Sigmoid colon (tissue), 7 donors: ENCODE measurements around the gene COX5B. TPM values are rescaled to one million over a fixed set of nuclear protein-coding genes. Genes with fewer than 3 reads are reported as not detected.

ENCODE experiments used
- DNase-seq: peaks from one replicate; pipeline ENCODE4 v3.0.0-alpha.2; 2019
- H3K27ac ChIP-seq, 4 donors: fragments of 200-600 bp; sonication (generic); one replicate each; pipeline ENCODE4 v1.5.1; 2016 to 2019; ENCODE audit warnings: mild to moderate bottlenecking in 1 of 4
- H3K27me3 ChIP-seq, 3 donors: fragments of 200-600 bp; sonication (generic); one replicate each; pipeline ENCODE4 v1.5.1; 2019; ENCODE audit warnings: mild to moderate bottlenecking in 1 of 3
- H3K36me3 ChIP-seq, 4 donors: fragments of 200-600 bp; sonication (generic); one replicate each; pipeline ENCODE4 v1.5.1; 2016 to 2019
- H3K4me1 ChIP-seq, 4 donors: fragments of 200-600 bp; sonication (generic); one replicate each; pipeline ENCODE4 v1.5.1; 2017 to 2019
- H3K4me3 ChIP-seq, 4 donors: fragments of 200-600 bp; sonication (generic); one replicate each; pipeline ENCODE4 v1.5.1; 2017 to 2019; ENCODE audit warnings: mild to moderate bottlenecking in 2 of 4, moderate library complexity in 1 of 4
- H3K9me3 ChIP-seq, 4 donors: fragments of 200-600 bp in 3 of 4; sonication (generic) in 3 of 4; one replicate each; pipeline versions ENCODE4 v1.5.1 to v1.6.1; 2013 to 2019
- EP300 ChIP-seq, 4 donors: sonication (generic); formaldehyde crosslinking; IDR thresholded peaks; one replicate each; pipeline ENCODE4 v1.6.1; 2017; ENCODE audit warnings: antibody characterized with exemption in 4 of 4
- POLR2A ChIP-seq, 2 donors: fragments of 450-650 bp; IDR thresholded peaks; one replicate each; pipeline ENCODE4 v1.6.1; 2016; ENCODE audit warnings: antibody characterized with exemption in 2 of 2, mild to moderate bottlenecking in 2 of 2, moderate library complexity in 2 of 2
- POLR2AphosphoS5 ChIP-seq, 4 donors: sonication (generic); formaldehyde crosslinking; IDR thresholded peaks; one replicate each; pipeline ENCODE4 v1.6.1; 2017; ENCODE audit warnings: antibody characterized with exemption in 4 of 4
- WGBS, 2 donors: extraction: QIAGEN DNeasy Blood & Tissue Kit; methylation state at CpG; one replicate each; pipeline ENCODE4 v1.1.7; 2013; 5-methylcytosine and 5-hydroxymethylcytosine counted together
- intact Hi-C: fragments of 100-400 bp; cut with DNase I; formaldehyde crosslinking; loops from one replicate; pipeline ENCODE4 v1.15.1; 2023
- polyA plus RNA-seq, 3 donors: library from polyadenylated mRNA; stranded (reverse); fragments of 200-250 nt; gene quantifications; one replicate each; pipeline ENCODE4 v1.2.3, GENCODE V29; 2013
- total RNA-seq, 4 donors: library from RNA; depleted of rRNA; stranded (reverse); fragments of >200 nt; gene quantifications; one replicate each; pipeline ENCODE4 v1.1.0, GENCODE V29; 2016
- TF ChIP-seq, protein P1 (sequence below), 4 experiments: fragments of 450-650 bp in 3 of 4; fragments of 200-600 bp in 1 of 4; IDR thresholded peaks; one replicate each; pipeline ENCODE4 v1.5.1; 2016 to 2019; ENCODE audit warnings: antibody characterized with exemption in 4 of 4, mild to moderate bottlenecking in 3 of 4, moderate library complexity in 2 of 4
- donor health status: healthy with polysubstance abuse.
- donor health status: Bipolar disorder and iron deficiency.
- donor health status: healthy.

Gene COX5B
- total and polyA plus RNA-seq, 7 donors = 358 to 1,023 (median 701) TPM

- intact Hi-C loops = no loop called here
Observed at GRCh38 chr2:97688062-97688827, 42.4 kb downstream of the COX5B start.

GRCh38 chr2:97691166-97691565 lies 45.3 kb downstream of the COX5B start:
- intact Hi-C loops = no loop called here
- no peak for DNase-seq
- 74% methylated on average over 6 of the region's 6 CpGs for WGBS, 2 donors
- H3K27me3 ChIP-seq = no peaks in the 10 kb centered on the region
- TF ChIP-seq POLR2AphosphoS5 (IDR thresholded peaks at IDR 0.05) = no peak
- TF ChIP-seq POLR2A (IDR thresholded peaks at IDR 0.05) = no peak
- TF ChIP-seq EP300 (IDR thresholded peaks at IDR 0.05) = no peak
- TF ChIP-seq, protein P1, sequence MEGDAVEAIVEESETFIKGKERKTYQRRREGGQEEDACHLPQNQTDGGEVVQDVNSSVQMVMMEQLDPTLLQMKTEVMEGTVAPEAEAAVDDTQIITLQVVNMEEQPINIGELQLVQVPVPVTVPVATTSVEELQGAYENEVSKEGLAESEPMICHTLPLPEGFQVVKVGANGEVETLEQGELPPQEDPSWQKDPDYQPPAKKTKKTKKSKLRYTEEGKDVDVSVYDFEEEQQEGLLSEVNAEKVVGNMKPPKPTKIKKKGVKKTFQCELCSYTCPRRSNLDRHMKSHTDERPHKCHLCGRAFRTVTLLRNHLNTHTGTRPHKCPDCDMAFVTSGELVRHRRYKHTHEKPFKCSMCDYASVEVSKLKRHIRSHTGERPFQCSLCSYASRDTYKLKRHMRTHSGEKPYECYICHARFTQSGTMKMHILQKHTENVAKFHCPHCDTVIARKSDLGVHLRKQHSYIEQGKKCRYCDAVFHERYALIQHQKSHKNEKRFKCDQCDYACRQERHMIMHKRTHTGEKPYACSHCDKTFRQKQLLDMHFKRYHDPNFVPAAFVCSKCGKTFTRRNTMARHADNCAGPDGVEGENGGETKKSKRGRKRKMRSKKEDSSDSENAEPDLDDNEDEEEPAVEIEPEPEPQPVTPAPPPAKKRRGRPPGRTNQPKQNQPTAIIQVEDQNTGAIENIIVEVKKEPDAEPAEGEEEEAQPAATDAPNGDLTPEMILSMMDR (IDR thresholded peaks at IDR 0.05) = no peak
- no peak overlapping the region for H3K4me3 ChIP-seq
- no peak overlapping the region for H3K27ac ChIP-seq
- H3K9me3 ChIP-seq = no peaks in the 10 kb centered on the region
- H3K36me3 ChIP-seq = no peaks in the 10 kb centered on the region
- no peaks in the 10 kb centered on the region for H3K4me1 ChIP-seq

More at GRCh38 chr2:97688062-97688827, 42.4 kb downstream of the COX5B start:
- Histone ChIP-seq H3K27me3 (no peaks in the 10 kb centered on the region), H3K27ac (no peak overlapping the region), H3K9me3 (no peaks in the 10 kb centered on the region), H3K4me1 (no peaks in the 10 kb centered on the region), H3K4me3 (no peak overlapping the region), H3K36me3 (no peaks in the 10 kb centered on the region)
- TF ChIP-seq POLR2AphosphoS5 (IDR thresholded peaks at IDR 0.05) (no peak), POLR2A (IDR thresholded peaks at IDR 0.05) (no peak), EP300 (IDR thresholded peaks at IDR 0.05) (no peak)
- TF ChIP-seq, protein P1 (IDR thresholded peaks at IDR 0.05) = no peak
- DNase-seq = no peak
- WGBS, 2 donors = 86 to 92% methylated on average over 11 of the region's 11 CpGs

- no peak for DNase-seq
- no peak for TF ChIP-seq EP300 (IDR thresholded peaks at IDR 0.05)
- TF ChIP-seq, protein P1 (IDR thresholded peaks at IDR 0.05) = no peak
- no peak for TF ChIP-seq POLR2A (IDR thresholded peaks at IDR 0.05)
- TF ChIP-seq POLR2AphosphoS5 (IDR thresholded peaks at IDR 0.05) = no peak
- Histone ChIP-seq H3K4me3 (no peak overlapping the region), H3K9me3 (no peaks in the 10 kb centered on the region), H3K4me1 (peaks cover 0 to 4% (median 0%) of the 10 kb centered on the region in 4 donors), H3K36me3 (no peaks in the 10 kb centered on the region), H3K27ac (no peak overlapping the region), H3K27me3 (no peaks in the 10 kb centered on the region)
- intact Hi-C loops = no loop called here
Observed at GRCh38 chr2:97693476-97693875, 47.6 kb downstream of the COX5B start.

- no peak for DNase-seq
- no peaks in the 10 kb centered on the region for H3K36me3 ChIP-seq
- peaks cover 0 to 4% (median 0%) of the 10 kb centered on the region in 4 donors for H3K4me1 ChIP-seq
- H3K27me3 ChIP-seq = no peaks in the 10 kb centered on the region
- TF ChIP-seq EP300 (IDR thresholded peaks at IDR 0.05) (no peak), POLR2A (IDR thresholded peaks at IDR 0.05) (no peak), POLR2AphosphoS5 (IDR thresholded peaks at IDR 0.05) (no peak)
- TF ChIP-seq, protein P1 (IDR thresholded peaks at IDR 0.05) = no peak
- no peak overlapping the region for H3K4me3 ChIP-seq
- WGBS, 2 donors = 87 to 92% methylated on average over 5 of the region's 5 CpGs
- H3K9me3 ChIP-seq = no peaks in the 10 kb centered on the region
- no peak overlapping the region for H3K27ac ChIP-seq
- intact Hi-C loops = loop anchor here (5.0 kb wide), 1 partner anchor 48 kb away; the partner anchor contains the start of gene COX5B
Observed at GRCh38 chr2:97695744-97696143, 49.9 kb downstream of the COX5B start.
